B cell (primary cell): ENCODE results near the gene MIGA1.

Experiments
- CTCF ChIP-seq: fragments of 200-600 bp; IDR thresholded peaks from one replicate; pipeline ENCODE4 v1.8.0; 2022; ENCODE audit warnings: antibody characterized with exemption, mild to moderate bottlenecking
- EZH2 ChIP-seq: IDR thresholded peaks from 2 replicates; pipeline ENCODE4 v1.6.1; 2012; ENCODE audit warnings: borderline replicate concordance, low read depth, mild to moderate bottlenecking, moderate library complexity, low read length; ENCODE audit not compliant: insufficient read depth, poor library complexity, severe bottlenecking

- TF ChIP-seq CTCF (no peak), EZH2 (no peak)
Measured at GRCh38 chr1:77859248-77859647, 79.8 kb downstream of the MIGA1 start.
